ENCODE measurements around the gene PRR7.
"Not testable (repeated sequence)": the region's sequence is repeated elsewhere in the genome, so short reads cannot be mapped to it uniquely, and the experiment has no call there.

The PRR7 gene

GRCh38 chr5:177470759-177471536 is 24.3 kb downstream of the PRR7 start:
- DNase-seq, result no peak

- DNase-seq, result no peak
Observed at GRCh38 chr5:177471610-177472356, 25.2 kb downstream of the PRR7 start.

GRCh38 chr5:177472460-177473442 is 26.1 kb downstream of the PRR7 start:
- DNase-seq, result peak; percentile 27

GRCh38 chr5:177473443-177474001 is 26.9 kb downstream of the PRR7 start, which contains the start of gene DBN1:
Gene DBN1 (minus strand): TSS chr5:177473634. CDS start chr5:177473521, 113 bp downstream.
- DNase-seq, result no peak

- no peak for DNase-seq
Observed at GRCh38 chr5:177474002-177474476, 27.4 kb downstream of the PRR7 start.

- no peak for DNase-seq
Observed at GRCh38 chr5:177474846-177475562, 28.4 kb downstream of the PRR7 start.

GRCh38 chr5:177475563-177476427 is 29.2 kb downstream of the PRR7 start:
- DNase-seq, result no peak

- DNase-seq, result no peak
Observed at GRCh38 chr5:177476531-177477233, 30.1 kb downstream of the PRR7 start.

GRCh38 chr5:177477701-177478477 is 31.3 kb downstream of the PRR7 start:
- DNase-seq, result no peak

- no peak for DNase-seq
Observed at GRCh38 chr5:177478711-177479646, 32.4 kb downstream of the PRR7 start.

GRCh38 chr5:177479774-177480173 is 33.2 kb downstream of the PRR7 start:
- no peak for DNase-seq

- DNase-seq, result no peak
Observed at GRCh38 chr5:177482359-177482795, 35.8 kb downstream of the PRR7 start.

GRCh38 chr5:177483042-177483441 is 36.4 kb downstream of the PRR7 start:
- DNase-seq, result no peak

- DNase-seq, result no peak
Observed at GRCh38 chr5:177483994-177484901, 37.6 kb downstream of the PRR7 start.

- DNase-seq, result no peak
Observed at GRCh38 chr5:177484902-177485549, 38.4 kb downstream of the PRR7 start.

GRCh38 chr5:177485753-177486152 is 39.1 kb downstream of the PRR7 start:
- DNase-seq, result not testable (repeated sequence)
